T-helper 2 cell (primary cell): ENCODE results near the gene RFX7.

Source experiments
- DNase-seq, 5 experiments: peaks; one replicate each; pipeline versions ENCODE4 v3.0.0 to v3.0.0-alpha.2; 2012 to 2022

Gene RFX7

GRCh38 chr15:56042982-56043980 lies 200.4 kb downstream of the RFX7 start:
- peak in 3 of 5 experiments; percentile 13 to 89 (median 80) for DNase-seq

- no peak for DNase-seq
Measured at GRCh38 chr15:56042498-56042897, 201.2 kb downstream of the RFX7 start.

GRCh38 chr15:56042031-56042430 lies 201.6 kb downstream of the RFX7 start:
- DNase-seq, result no peak

- DNase-seq, result no peak
Measured at GRCh38 chr15:56040081-56041035, 203.3 kb downstream of the RFX7 start.

- DNase-seq, result peak in 1 of 5 experiments; percentile 7
Measured at GRCh38 chr15:56038707-56039106, 205.0 kb downstream of the RFX7 start.

GRCh38 chr15:56038015-56038414 lies 205.7 kb downstream of the RFX7 start:
- peak in 2 of 5 experiments; percentile 2 to 69 for DNase-seq
